Uterus (tissue), 2 donors: Measurements from ENCODE around the gene ARID1B.

Experiments
- POLR2A ChIP-seq, 2 donors: fragments of 450-650 bp; IDR thresholded peaks; one replicate each; pipeline ENCODE4 v1.6.1; 2016; ENCODE audit warnings: antibody characterized with exemption in 2 of 2, mild to moderate bottlenecking in 1 of 2, moderate library complexity in 1 of 2
- TF ChIP-seq, protein P1 (sequence below), 4 experiments: fragments of 200-600 bp in 2 of 4; fragments of 450-650 bp in 2 of 4; sonication (generic) in 2 of 4; IDR thresholded peaks; one replicate each; pipeline ENCODE4 v1.5.1; 2016 to 2019; ENCODE audit warnings: antibody characterized with exemption in 4 of 4, mild to moderate bottlenecking in 2 of 4, moderate library complexity in 1 of 4

DNA sequence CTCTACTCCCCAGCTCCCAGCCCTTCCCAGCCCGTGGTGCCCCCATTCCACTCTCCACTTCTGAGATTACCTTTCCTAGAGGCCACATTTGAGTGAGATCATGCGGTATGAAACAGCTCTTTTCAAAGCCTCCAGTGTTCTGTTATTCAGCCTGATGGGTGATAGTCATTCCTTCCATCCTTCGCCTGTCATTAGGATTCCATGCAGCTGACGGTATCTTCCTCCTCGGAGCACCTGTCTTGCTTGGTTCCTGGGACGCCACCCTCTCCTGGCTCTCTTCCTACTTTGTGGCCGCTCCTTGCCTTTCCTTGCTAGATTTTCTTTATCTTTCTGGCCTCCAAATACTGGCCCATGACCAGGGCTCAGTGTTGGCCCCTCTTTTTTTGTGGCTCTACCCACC, 137.0 kb downstream of the ARID1B start:
- TF ChIP-seq, protein P1, sequence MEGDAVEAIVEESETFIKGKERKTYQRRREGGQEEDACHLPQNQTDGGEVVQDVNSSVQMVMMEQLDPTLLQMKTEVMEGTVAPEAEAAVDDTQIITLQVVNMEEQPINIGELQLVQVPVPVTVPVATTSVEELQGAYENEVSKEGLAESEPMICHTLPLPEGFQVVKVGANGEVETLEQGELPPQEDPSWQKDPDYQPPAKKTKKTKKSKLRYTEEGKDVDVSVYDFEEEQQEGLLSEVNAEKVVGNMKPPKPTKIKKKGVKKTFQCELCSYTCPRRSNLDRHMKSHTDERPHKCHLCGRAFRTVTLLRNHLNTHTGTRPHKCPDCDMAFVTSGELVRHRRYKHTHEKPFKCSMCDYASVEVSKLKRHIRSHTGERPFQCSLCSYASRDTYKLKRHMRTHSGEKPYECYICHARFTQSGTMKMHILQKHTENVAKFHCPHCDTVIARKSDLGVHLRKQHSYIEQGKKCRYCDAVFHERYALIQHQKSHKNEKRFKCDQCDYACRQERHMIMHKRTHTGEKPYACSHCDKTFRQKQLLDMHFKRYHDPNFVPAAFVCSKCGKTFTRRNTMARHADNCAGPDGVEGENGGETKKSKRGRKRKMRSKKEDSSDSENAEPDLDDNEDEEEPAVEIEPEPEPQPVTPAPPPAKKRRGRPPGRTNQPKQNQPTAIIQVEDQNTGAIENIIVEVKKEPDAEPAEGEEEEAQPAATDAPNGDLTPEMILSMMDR (IDR thresholded peaks at IDR 0.05) = no peak
- no peak for TF ChIP-seq POLR2A (IDR thresholded peaks at IDR 0.05)
